Activated T-helper 1 cell treated with anti-CD3 and anti-CD28 coated beads, Interleukin-2, amount 50 U/mL, for 16 hours (primary cell): Measurements from ENCODE around the gene NPVF.

Experiments used
- DNase-seq, 2 donors: peaks; one replicate each; pipeline ENCODE4 v3.0.0-alpha.2; 2020; ENCODE audit warnings: low read depth in 1 of 2, low spot score in 1 of 2

NPVF gene

GRCh38 chr7:25228386-25228785, at the start of gene NPVF:
Gene NPVF, minus strand, starts transcription at chr7:25228486. Its CDS starts 47 bp downstream, at chr7:25228439.
- no peak for DNase-seq

- DNase-seq = no peak
Observed at GRCh38 chr7:25272265-25272664, 44.0 kb upstream of the NPVF start.

GRCh38 chr7:25263337-25263736, 35.1 kb upstream of the NPVF start:
- DNase-seq = no peak

GRCh38 chr7:25262586-25262985, 34.3 kb upstream of the NPVF start:
- no peak for DNase-seq

GRCh38 chr7:25261545-25262140, 33.4 kb upstream of the NPVF start:
- no peak for DNase-seq

- no peak for DNase-seq
Observed at GRCh38 chr7:25260862-25261494, 32.7 kb upstream of the NPVF start.

GRCh38 chr7:25259487-25260243, 31.4 kb upstream of the NPVF start:
- peak; percentile 16 to 23 for DNase-seq

GRCh38 chr7:25256333-25256819, 28.1 kb upstream of the NPVF start:
- DNase-seq = no peak

- no peak for DNase-seq
Observed at GRCh38 chr7:25255611-25256332, 27.5 kb upstream of the NPVF start.

GRCh38 chr7:25254604-25255003, 26.3 kb upstream of the NPVF start:
- no peak for DNase-seq

- no peak for DNase-seq
Observed at GRCh38 chr7:25253714-25254113, 25.4 kb upstream of the NPVF start.

- no peak for DNase-seq
Observed at GRCh38 chr7:25250386-25250785, 22.1 kb upstream of the NPVF start.

- no peak for DNase-seq
Observed at GRCh38 chr7:25249772-25250171, 21.5 kb upstream of the NPVF start.

- DNase-seq = no peak
Observed at GRCh38 chr7:25246306-25246705, 18.0 kb upstream of the NPVF start.

- no peak for DNase-seq
Observed at GRCh38 chr7:25244254-25245033, 16.2 kb upstream of the NPVF start.

- DNase-seq = no peak
Observed at GRCh38 chr7:25242678-25243077, 14.4 kb upstream of the NPVF start.

- DNase-seq = no peak
Observed at GRCh38 chr7:25240896-25241295, 12.6 kb upstream of the NPVF start.

GRCh38 chr7:25240340-25240739, 12.1 kb upstream of the NPVF start:
- no peak for DNase-seq

GRCh38 chr7:25239888-25240287, 11.6 kb upstream of the NPVF start:
- no peak for DNase-seq

GRCh38 chr7:25238066-25238725, 9.9 kb upstream of the NPVF start:
- DNase-seq = no peak
